Ishikawa (cell line): ENCODE measurements around the gene KRT81.

ENCODE experiments used
- CEBPB ChIP-seq: IDR thresholded peaks from 2 replicates; pipeline ENCODE4 v1.6.1; 2012
- CREB1 ChIP-seq: IDR thresholded peaks from 2 replicates; pipeline ENCODE4 v1.6.1; 2012; ENCODE audit warnings: low read depth
- EGR1 ChIP-seq: IDR thresholded peaks from 2 replicates; pipeline ENCODE4 v1.6.1; 2012
- EP300 ChIP-seq: IDR thresholded peaks from 2 replicates; pipeline ENCODE4 v1.6.1; 2012; ENCODE audit warnings: borderline replicate concordance
- FOXM1 ChIP-seq: IDR thresholded peaks from 2 replicates; pipeline ENCODE4 v1.6.1; 2012; ENCODE audit warnings: low read depth, borderline replicate concordance
- NFIC ChIP-seq: IDR thresholded peaks from 2 replicates; pipeline ENCODE4 v1.6.1; 2012
- RAD21 ChIP-seq: IDR thresholded peaks from 2 replicates; pipeline ENCODE4 v1.6.1; 2012; ENCODE audit warnings: low read depth
- TAF1 ChIP-seq: IDR thresholded peaks from 2 replicates; pipeline ENCODE4 v1.6.1; 2012; ENCODE audit warnings: low read depth, mild to moderate bottlenecking
- TCF12 ChIP-seq: IDR thresholded peaks from 2 replicates; pipeline ENCODE4 v1.6.1; 2012; ENCODE audit warnings: low read depth
- TEAD4 ChIP-seq: IDR thresholded peaks from 2 replicates; pipeline ENCODE4 v1.6.1; 2012
- YY1 ChIP-seq: IDR thresholded peaks from 2 replicates; pipeline ENCODE4 v1.6.1; 2012; ENCODE audit warnings: low read depth
- ZBTB7A ChIP-seq: IDR thresholded peaks from 2 replicates; pipeline ENCODE4 v1.6.1; 2012; ENCODE audit warnings: low read depth
- TF ChIP-seq, protein P1 (sequence below): IDR thresholded peaks from 2 replicates; pipeline ENCODE4 v1.6.1; 2012
- TF ChIP-seq, protein P2 (sequence below): IDR thresholded peaks from 2 replicates; pipeline ENCODE4 v1.6.1; 2012; ENCODE audit warnings: low read depth, mild to moderate bottlenecking
- TF ChIP-seq, protein P3 (sequence below): IDR thresholded peaks from 2 replicates; pipeline ENCODE4 v1.6.1; 2012

KRT81 gene

DNA sequence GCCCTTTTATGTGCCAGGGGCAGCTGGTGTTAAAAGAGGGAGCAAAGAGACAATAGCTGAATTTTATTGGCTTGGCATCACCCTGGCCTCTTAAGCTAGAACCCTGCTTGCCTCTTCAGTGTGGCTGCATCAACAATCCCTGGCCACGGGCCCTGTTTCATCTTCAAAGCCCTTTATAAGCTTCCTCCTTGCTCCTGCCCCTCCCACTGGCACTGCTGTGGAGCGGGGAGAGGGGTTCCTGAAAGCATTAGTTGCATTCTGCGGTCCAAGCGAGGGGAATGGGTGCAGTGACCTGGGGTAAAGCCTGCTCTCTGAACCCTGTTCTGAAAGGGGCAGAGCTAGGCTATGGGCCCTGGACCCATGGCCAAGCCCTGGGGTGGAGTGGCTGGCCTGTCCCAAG is 30.1 kb upstream of the KRT81 start:
- TF ChIP-seq NFIC (no peak), ZBTB7A (no peak), TCF12 (no peak), RAD21 (no peak), TAF1 (no peak), EP300 (no peak), CREB1 (no peak), CEBPB (no peak)
- TF ChIP-seq, protein P1, sequence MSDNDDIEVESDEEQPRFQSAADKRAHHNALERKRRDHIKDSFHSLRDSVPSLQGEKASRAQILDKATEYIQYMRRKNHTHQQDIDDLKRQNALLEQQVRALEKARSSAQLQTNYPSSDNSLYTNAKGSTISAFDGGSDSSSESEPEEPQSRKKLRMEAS, result no peak

DNA sequence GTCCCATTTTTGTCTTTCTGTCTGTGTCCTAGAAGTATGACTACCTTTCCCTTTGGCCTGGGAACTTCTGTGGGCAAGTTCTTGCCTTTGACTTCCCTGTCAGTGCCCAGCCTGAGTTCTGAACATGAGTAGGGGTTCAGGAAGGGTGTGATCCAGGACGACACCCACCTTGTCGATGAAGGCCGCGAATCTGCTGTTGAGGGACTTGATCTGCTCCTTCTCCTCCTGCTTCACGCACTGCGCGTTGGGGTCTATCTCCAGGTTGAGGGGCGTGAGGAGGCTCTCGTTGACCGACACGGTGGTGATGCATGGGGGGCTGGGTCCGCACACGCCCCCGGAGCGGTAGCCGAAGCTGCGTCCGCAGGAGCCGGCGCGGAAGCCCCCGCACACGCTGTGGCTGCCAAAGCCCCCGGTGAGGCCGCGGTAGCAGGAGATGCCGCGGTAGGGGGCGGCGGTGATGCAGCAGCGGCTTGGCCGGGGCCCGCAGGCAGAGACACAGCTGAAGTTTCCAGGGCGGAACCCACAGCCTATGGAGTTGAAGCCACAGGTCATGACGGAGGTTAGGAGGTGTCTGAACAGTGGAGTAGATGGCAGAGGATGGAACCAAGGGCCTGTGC is 29.6 kb upstream of the KRT81 start, which contains the start of gene KRT83:
Gene KRT83 (minus strand): TSS at position 615 of the 617 bp plus-strand sequence. CDS start 63 bp downstream, at position 552.
- TF ChIP-seq EP300 (no peak), TEAD4 (no peak), CEBPB (no peak), ZBTB7A (no peak), RAD21 (no peak), NFIC (no peak), YY1 (no peak), TAF1 (no peak), FOXM1 (no peak)
- TF ChIP-seq, protein P1, result no peak
- TF ChIP-seq, protein P2, sequence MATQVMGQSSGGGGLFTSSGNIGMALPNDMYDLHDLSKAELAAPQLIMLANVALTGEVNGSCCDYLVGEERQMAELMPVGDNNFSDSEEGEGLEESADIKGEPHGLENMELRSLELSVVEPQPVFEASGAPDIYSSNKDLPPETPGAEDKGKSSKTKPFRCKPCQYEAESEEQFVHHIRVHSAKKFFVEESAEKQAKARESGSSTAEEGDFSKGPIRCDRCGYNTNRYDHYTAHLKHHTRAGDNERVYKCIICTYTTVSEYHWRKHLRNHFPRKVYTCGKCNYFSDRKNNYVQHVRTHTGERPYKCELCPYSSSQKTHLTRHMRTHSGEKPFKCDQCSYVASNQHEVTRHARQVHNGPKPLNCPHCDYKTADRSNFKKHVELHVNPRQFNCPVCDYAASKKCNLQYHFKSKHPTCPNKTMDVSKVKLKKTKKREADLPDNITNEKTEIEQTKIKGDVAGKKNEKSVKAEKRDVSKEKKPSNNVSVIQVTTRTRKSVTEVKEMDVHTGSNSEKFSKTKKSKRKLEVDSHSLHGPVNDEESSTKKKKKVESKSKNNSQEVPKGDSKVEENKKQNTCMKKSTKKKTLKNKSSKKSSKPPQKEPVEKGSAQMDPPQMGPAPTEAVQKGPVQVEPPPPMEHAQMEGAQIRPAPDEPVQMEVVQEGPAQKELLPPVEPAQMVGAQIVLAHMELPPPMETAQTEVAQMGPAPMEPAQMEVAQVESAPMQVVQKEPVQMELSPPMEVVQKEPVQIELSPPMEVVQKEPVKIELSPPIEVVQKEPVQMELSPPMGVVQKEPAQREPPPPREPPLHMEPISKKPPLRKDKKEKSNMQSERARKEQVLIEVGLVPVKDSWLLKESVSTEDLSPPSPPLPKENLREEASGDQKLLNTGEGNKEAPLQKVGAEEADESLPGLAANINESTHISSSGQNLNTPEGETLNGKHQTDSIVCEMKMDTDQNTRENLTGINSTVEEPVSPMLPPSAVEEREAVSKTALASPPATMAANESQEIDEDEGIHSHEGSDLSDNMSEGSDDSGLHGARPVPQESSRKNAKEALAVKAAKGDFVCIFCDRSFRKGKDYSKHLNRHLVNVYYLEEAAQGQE, result no peak

DNA sequence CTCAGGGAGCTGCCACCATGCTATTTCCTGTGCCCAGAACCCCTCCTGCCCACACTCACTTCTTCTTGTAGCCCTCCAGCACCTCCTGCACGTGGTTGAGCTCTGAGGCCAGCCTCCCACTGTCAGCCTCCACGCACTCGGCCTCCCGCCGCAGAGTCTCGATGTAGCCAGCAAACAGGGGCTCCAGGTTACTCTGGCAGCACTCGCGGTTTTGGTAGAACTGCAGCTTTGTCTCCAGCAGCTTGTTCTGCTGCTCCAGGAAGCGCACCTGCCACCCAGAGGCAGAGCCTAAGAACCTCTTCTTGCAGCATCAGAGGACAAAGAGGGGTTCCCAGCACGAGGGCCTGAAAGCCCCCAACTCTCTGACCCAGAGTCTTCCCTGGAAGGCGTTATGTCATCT is 27.8 kb upstream of the KRT81 start:
- TF ChIP-seq RAD21 (peak; percentile 59; the same call in 1 of the 2 replicates), YY1 (no peak), TCF12 (no peak)
- TF ChIP-seq, protein P3, sequence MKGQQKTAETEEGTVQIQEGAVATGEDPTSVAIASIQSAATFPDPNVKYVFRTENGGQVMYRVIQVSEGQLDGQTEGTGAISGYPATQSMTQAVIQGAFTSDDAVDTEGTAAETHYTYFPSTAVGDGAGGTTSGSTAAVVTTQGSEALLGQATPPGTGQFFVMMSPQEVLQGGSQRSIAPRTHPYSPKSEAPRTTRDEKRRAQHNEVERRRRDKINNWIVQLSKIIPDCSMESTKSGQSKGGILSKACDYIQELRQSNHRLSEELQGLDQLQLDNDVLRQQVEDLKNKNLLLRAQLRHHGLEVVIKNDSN, result no peak

DNA sequence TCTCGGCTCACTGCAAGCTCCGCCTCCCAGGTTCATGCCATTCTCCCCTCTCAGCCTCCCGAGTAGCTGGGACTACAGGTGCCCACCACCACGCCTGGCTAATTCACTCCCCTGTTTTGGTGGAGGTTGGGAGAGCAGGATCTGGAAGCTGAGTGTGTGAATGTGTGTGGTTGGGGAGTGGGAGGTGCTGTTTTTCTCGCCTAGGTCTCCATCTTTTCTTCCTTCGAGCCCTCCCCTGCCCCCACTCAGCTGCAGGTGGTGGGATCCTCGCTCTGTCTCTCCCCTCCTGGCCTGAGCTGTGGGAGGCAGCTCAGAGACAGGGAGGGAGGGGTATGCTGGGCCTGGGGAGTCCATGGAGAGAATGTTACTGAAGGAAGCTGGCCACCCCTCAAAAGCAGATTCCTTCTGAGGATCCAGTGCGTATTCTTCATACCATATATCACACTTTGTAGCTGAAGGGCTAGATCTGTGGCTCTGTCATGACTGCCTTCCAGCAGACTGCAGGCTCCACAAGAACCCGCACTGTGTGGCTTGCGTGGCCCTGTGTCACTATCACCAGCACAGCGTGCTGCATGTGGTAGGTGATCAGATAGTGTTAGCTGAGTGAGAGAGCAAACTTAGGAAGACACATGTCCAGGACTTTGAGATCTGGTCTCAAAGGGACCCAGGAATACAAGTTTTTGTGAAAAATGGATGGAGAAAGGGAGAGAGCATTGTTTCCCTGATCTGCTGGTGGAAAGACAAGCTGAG is 27.1 kb upstream of the KRT81 start:
- no peak for TF ChIP-seq YY1
- TF ChIP-seq RAD21, result no peak
- TF ChIP-seq, protein P2, result no peak
- no peak for TF ChIP-seq CEBPB
- TF ChIP-seq TEAD4, result no peak
- no peak for TF ChIP-seq FOXM1
- TF ChIP-seq CREB1, result no peak
- no peak for TF ChIP-seq TAF1
- TF ChIP-seq ZBTB7A, result no peak
- no peak for TF ChIP-seq TCF12
- TF ChIP-seq EP300, result no peak
- no peak for TF ChIP-seq EGR1
- no peak for TF ChIP-seq NFIC
- TF ChIP-seq, protein P1, result no peak
- TF ChIP-seq, protein P3, result no peak

DNA sequence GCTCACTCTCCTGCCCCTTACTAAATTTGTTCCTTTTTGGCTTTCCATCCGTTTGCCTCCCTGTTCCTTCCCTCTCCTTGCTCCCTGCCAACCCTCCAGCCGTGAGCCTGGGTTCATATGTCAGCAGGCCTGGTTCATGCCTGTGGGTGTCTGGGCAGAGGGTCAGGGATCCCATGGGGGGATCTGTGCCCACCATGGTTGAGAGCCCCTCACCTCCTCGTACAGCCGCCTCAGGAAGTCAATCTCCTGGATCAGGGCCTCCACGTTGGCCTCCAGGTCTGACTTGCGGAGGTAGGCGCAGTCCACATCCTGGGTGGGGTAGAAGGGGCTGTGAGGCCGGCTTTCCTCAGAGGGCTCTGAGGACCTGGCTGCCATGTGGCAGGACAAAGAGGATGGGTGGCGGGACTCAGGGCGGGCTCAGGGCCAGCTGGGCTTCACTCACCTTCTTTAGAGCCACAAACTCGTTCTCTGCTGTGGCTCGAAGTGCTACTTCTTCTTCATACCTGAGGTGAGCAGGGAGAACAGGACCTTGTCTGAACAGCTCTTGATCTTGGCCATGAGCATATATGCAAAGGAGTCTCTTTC is 26.2 kb upstream of the KRT81 start:
- no peak for TF ChIP-seq CREB1
- TF ChIP-seq, protein P2, result no peak
- TF ChIP-seq ZBTB7A, result no peak
- no peak for TF ChIP-seq EP300
- TF ChIP-seq TCF12, result no peak
- TF ChIP-seq YY1, result no peak
- TF ChIP-seq, protein P3, result no peak
- TF ChIP-seq EGR1, result no peak
- TF ChIP-seq RAD21, result no peak
- no peak for TF ChIP-seq CEBPB
- TF ChIP-seq FOXM1, result no peak
- no peak for TF ChIP-seq TEAD4
- TF ChIP-seq, protein P1, result no peak
- no peak for TF ChIP-seq NFIC
- no peak for TF ChIP-seq TAF1
